HCT116 (cell line): ENCODE measurements around the gene HDAC8. TPM values are rescaled to one million over a fixed set of nuclear protein-coding genes. Genes with fewer than 3 reads are reported as not detected.

ENCODE experiments used
- ATAC-seq: fragments of 200-7000 bp; cut with Tn5 transposase; 2 replicates; pipeline ENCODE4 v1.9.1; 2020; ENCODE audit warnings: mild to moderate bottlenecking, moderate library complexity
- BruUV-seq: library from RNA; stranded (reverse); fragments of 400-500 nt; replicated peaks from 2 replicates; lab custom pipeline; 2021; lab: Mats Ljungman, UMichigan
- CTCF ChIA-PET: fragments of 300-600 bp; sonication (Branson Sonifier 250); formaldehyde crosslinking; loops from one replicate; lab custom pipeline; 2021; ENCODE audit warnings: antibody characterized with exemption; lab: Charles Lee
- POLR2A ChIA-PET: fragments of 300-600, 350-600 bp; sonication (Branson Sonifier 250); formaldehyde crosslinking; loops from one replicate; lab custom pipeline; 2021; ENCODE audit warnings: antibody characterized with exemption; lab: Charles Lee
- RAD21 ChIA-PET, 2 experiments: fragments of 300-600 bp; sonication (Branson Sonifier 250); formaldehyde crosslinking; loops; one replicate each; lab custom pipeline; 2023; ENCODE audit warnings: low total read pairs in 2 of 2; ENCODE audit not compliant: uncharacterized antibody in 2 of 2, unreplicated experiment in 2 of 2, low non-redundant PET in 1 of 2; lab: Charles Lee
- DNase-seq: peaks from one replicate; pipeline ENCODE4 v3.0.0-alpha.2; 2010; ENCODE audit warnings: low read depth, low spot score
- H2AFZ ChIP-seq: fragments of 200-600 bp; shearing (Covaris generic), sonication (generic); 2 replicates; pipeline ENCODE4 v1.6.1; 2017; ENCODE audit warnings: low read depth, mixed run types, mixed read lengths, antibody characterized with exemption, low read length; ENCODE audit not compliant: poor library complexity, severe bottlenecking
- H3K27ac ChIP-seq: 2 replicates; pipeline ENCODE4 v1.5.1; 2012; ENCODE audit warnings: low read depth, low read length
- H3K27me3 ChIP-seq: fragments of 200-600 bp; sonication (generic); 2 replicates; pipeline ENCODE4 v1.6.1; 2016; ENCODE audit warnings: mixed run types, low read length, mixed read lengths; ENCODE audit not compliant: insufficient read depth
- H3K36me3 ChIP-seq, 2 experiments: fragments of 200-500 bp in 1 of 2; fragments of 200-600 bp in 1 of 2; sonication (Bioruptor generic) in 1 of 2; sonication (generic) in 1 of 2; 2 replicates each; pipeline versions ENCODE4 v1.5.1 to v1.6.1; 2014 to 2016; ENCODE audit warnings: low read length in 2 of 2, inconsistent platforms in 1 of 2, mixed read lengths in 1 of 2, mixed run types in 1 of 2; ENCODE audit not compliant: insufficient read depth in 2 of 2, control insufficient read depth in 1 of 2
- H3K4me1 ChIP-seq, 2 experiments: fragments of 200-600 bp in 1 of 2; sonication (generic) in 1 of 2; 2 replicates each; pipeline versions ENCODE4 v1.5.1 to v1.6.1; 2012 to 2017; ENCODE audit warnings: low read length in 2 of 2, inconsistent platforms in 1 of 2, mild to moderate bottlenecking in 1 of 2, mixed read lengths in 1 of 2, mixed run types in 1 of 2, moderate library complexity in 1 of 2; ENCODE audit not compliant: insufficient read depth in 2 of 2, control insufficient read depth in 1 of 2
- H3K4me2 ChIP-seq: fragments of 200-600 bp; sonication (generic); 2 replicates; pipeline ENCODE4 v1.6.1; 2017; ENCODE audit warnings: mixed run types, low read length, mixed read lengths
- H3K4me3 ChIP-seq, 2 experiments: fragments of 200-600 bp in 1 of 2; sonication (generic) in 1 of 2; replicated peaks in 1 of 2; 2 replicates each; pipeline ENCODE4 v1.5.1; 2011 to 2016; ENCODE audit warnings: low read length in 2 of 2, control low read depth in 1 of 2, low read depth in 1 of 2, mild to moderate bottlenecking in 1 of 2, mixed read lengths in 1 of 2, mixed run types in 1 of 2
- H3K79me2 ChIP-seq: fragments of 200-600 bp; sonication (generic); 2 replicates; pipeline ENCODE4 v1.6.1; 2017; ENCODE audit warnings: mild to moderate bottlenecking, mixed run types, low read length, moderate library complexity, mixed read lengths; ENCODE audit not compliant: insufficient read depth
- H3K9ac ChIP-seq: fragments of 200-600 bp; sonication (generic); 2 replicates; pipeline ENCODE4 v1.6.1; 2016; ENCODE audit warnings: low read length, mixed read lengths
- H3K9me2 ChIP-seq: fragments of 200-600 bp; sonication (generic), shearing (Covaris generic); 2 replicates; pipeline ENCODE4 v1.6.1; 2017; ENCODE audit warnings: mixed run types, mild to moderate bottlenecking, moderate library complexity; ENCODE audit not compliant: insufficient read depth
- H3K9me3 ChIP-seq, 2 experiments: fragments of 200-500 bp in 1 of 2; fragments of 200-600 bp in 1 of 2; sonication (Bioruptor generic) in 1 of 2; sonication (generic) in 1 of 2; 2 replicates each; pipeline ENCODE4 v1.6.1; 2014 to 2017; ENCODE audit warnings: low read length in 2 of 2, mixed read lengths in 2 of 2, inconsistent platforms in 1 of 2, low read depth in 1 of 2, mild to moderate bottlenecking in 1 of 2, mixed run types in 1 of 2, moderate library complexity in 1 of 2; ENCODE audit not compliant: control insufficient read depth in 1 of 2, insufficient read depth in 1 of 2
- H4K20me1 ChIP-seq: fragments of 200-600 bp; sonication (generic), shearing (Covaris generic); 2 replicates; pipeline ENCODE4 v1.6.1; 2017; ENCODE audit warnings: mixed run types, mild to moderate bottlenecking, moderate library complexity; ENCODE audit not compliant: insufficient read depth
- CBX3 ChIP-seq: IDR thresholded peaks from 2 replicates; pipeline ENCODE4 v1.6.1; 2012; ENCODE audit warnings: low read depth
- EGR1 ChIP-seq: IDR thresholded peaks from 2 replicates; pipeline ENCODE4 v1.6.1; 2012; ENCODE audit warnings: low read depth
- ELF1 ChIP-seq: IDR thresholded peaks from 2 replicates; pipeline ENCODE4 v1.6.1; 2012; ENCODE audit warnings: low read depth, borderline replicate concordance
- FOSL1 ChIP-seq: IDR thresholded peaks from 2 replicates; pipeline ENCODE4 v1.6.1; 2012; ENCODE audit warnings: low read depth
- RAD21 ChIP-seq: IDR thresholded peaks from 2 replicates; pipeline ENCODE4 v1.6.1; 2012; ENCODE audit warnings: low read depth, mild to moderate bottlenecking
- SP1 ChIP-seq: IDR thresholded peaks from 2 replicates; pipeline ENCODE4 v1.6.1; 2012; ENCODE audit warnings: low read depth
- SRF ChIP-seq: IDR thresholded peaks from 2 replicates; pipeline ENCODE4 v1.6.1; 2012; ENCODE audit warnings: low read depth
- TCF7L2 ChIP-seq: IDR thresholded peaks from 2 replicates; pipeline ENCODE4 v1.7.0; 2011; ENCODE audit warnings: borderline replicate concordance, inconsistent platforms; ENCODE audit not compliant: insufficient read depth, insufficient read length; ENCODE audit errors: extremely low read depth
- YY1 ChIP-seq: IDR thresholded peaks from 2 replicates; pipeline ENCODE4 v1.6.1; 2011; ENCODE audit warnings: low read length, low read depth, moderate library complexity, mild to moderate bottlenecking; ENCODE audit not compliant: insufficient replicate concordance; ENCODE audit errors: extremely low read depth
- ZFX ChIP-seq: fragments of 450-650 bp; IDR thresholded peaks from 2 replicates; pipeline ENCODE4 v1.6.1; 2017
- intact Hi-C: fragments of 100-400 bp; cut with micrococcal nuclease; formaldehyde crosslinking; loops from 2 replicates; pipeline ENCODE4 v1.10.0; 2022
- total RNA-seq: library from RNA; stranded (reverse); gene quantifications from one replicate; pipeline ENCODE4 v1.2.1, GENCODE V29; 2021; ENCODE audit not compliant: unreplicated experiment
- TF ChIP-seq, protein P1 (sequence below): IDR thresholded peaks from 2 replicates; pipeline ENCODE4 v1.6.1; 2012
- TF ChIP-seq, protein P2 (sequence below): IDR thresholded peaks from 2 replicates; pipeline ENCODE4 v1.6.1; 2011; ENCODE audit warnings: mild to moderate bottlenecking, low read length, moderate library complexity; ENCODE audit not compliant: insufficient replicate concordance; ENCODE audit errors: extremely low read depth

Gene HDAC8
- total RNA-seq, 1 experiment from 2014 or later: 24.1 TPM

DNA sequence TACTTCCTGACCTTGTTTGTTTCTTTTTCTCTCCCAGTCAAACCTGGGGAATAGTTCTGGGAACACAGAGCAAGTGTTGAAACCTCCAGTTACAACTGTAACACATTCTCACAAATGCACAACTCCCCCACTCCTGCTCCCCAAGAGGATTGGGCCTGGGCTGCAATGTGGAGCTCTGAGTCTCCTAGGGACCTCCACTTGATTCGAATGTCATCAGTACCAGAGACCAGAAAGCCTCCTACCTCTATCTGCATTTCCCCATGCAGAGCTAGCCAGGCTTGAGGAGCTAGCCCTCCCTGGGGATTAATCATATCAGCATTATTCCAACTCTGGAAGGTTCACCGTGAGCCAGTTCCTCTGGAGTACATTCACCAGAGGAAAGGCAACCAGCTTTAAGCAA lies 225.3 kb downstream of the HDAC8 start:
- Histone ChIP-seq H3K27me3 (no peaks in the 10 kb centered on the region), H3K9ac (no peak overlapping the region), H3K4me2 (no peak overlapping the region), H2AFZ (no peak overlapping the region), H3K79me2 (no peaks in the 10 kb centered on the region), H3K9me2 (no peaks in the 10 kb centered on the region), H3K36me3 (no peaks in the 10 kb centered on the region), H3K4me1 (no peaks in the 10 kb centered on the region), H4K20me1 (no peaks in the 10 kb centered on the region), H3K27ac (no peak overlapping the region), H3K4me3 (no peak overlapping the region), H3K9me3 (no peaks in the 10 kb centered on the region)
- intact Hi-C loops: no loop called here
- no TSS peak for BruUV-seq
- ChIA-PET RAD21 (no interaction called here), CTCF (no interaction called here), POLR2A (no interaction called here)
- TF ChIP-seq ZFX (no peak), SRF (no peak), TCF7L2 (no peak), YY1 (no peak), FOSL1 (no peak), SP1 (no peak), ELF1 (no peak), EGR1 (no peak), RAD21 (no peak), CBX3 (no peak)
- TF ChIP-seq, protein P1, sequence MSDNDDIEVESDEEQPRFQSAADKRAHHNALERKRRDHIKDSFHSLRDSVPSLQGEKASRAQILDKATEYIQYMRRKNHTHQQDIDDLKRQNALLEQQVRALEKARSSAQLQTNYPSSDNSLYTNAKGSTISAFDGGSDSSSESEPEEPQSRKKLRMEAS: no peak
- TF ChIP-seq, protein P2, sequence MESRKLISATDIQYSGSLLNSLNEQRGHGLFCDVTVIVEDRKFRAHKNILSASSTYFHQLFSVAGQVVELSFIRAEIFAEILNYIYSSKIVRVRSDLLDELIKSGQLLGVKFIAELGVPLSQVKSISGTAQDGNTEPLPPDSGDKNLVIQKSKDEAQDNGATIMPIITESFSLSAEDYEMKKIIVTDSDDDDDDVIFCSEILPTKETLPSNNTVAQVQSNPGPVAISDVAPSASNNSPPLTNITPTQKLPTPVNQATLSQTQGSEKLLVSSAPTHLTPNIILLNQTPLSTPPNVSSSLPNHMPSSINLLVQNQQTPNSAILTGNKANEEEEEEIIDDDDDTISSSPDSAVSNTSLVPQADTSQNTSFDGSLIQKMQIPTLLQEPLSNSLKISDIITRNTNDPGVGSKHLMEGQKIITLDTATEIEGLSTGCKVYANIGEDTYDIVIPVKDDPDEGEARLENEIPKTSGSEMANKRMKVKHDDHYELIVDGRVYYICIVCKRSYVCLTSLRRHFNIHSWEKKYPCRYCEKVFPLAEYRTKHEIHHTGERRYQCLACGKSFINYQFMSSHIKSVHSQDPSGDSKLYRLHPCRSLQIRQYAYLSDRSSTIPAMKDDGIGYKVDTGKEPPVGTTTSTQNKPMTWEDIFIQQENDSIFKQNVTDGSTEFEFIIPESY: no peak
- DNase-seq: no peak
- ATAC-seq: no peak
